Type B pancreatic cell (in vitro differentiated cells): Measurements from ENCODE around the gene CP. TPM values are rescaled to one million over a fixed set of nuclear protein-coding genes. Genes with fewer than 3 reads are reported as not detected.
A peak's percentile ranks its signal among the peaks of the same experiment; 100 is the strongest.

Source experiments
- DNase-seq: peaks from one replicate; pipeline ENCODE4 v3.0.0; 2021; ENCODE audit warnings: mixed read lengths; ENCODE audit not compliant: unreplicated experiment; ENCODE audit errors: extremely low spot score
- H3K27ac Mint-ChIP-seq: 2 replicates; pipeline ENCODE4 v1.8.0; 2021; ENCODE audit warnings: mild to moderate bottlenecking, mixed read lengths
- H3K27me3 Mint-ChIP-seq: 2 replicates; pipeline ENCODE4 v1.8.0; 2021; ENCODE audit warnings: mixed read lengths
- H3K36me3 Mint-ChIP-seq: 2 replicates; pipeline ENCODE4 v1.8.0; 2021; ENCODE audit warnings: mixed read lengths
- H3K4me1 Mint-ChIP-seq: one replicate; pipeline ENCODE4 v1.8.0; 2021; ENCODE audit warnings: mixed read lengths; ENCODE audit not compliant: unreplicated experiment
- H3K4me3 Mint-ChIP-seq: 2 replicates; pipeline ENCODE4 v1.8.0; 2021; ENCODE audit warnings: mild to moderate bottlenecking, mixed read lengths
- H3K9me3 Mint-ChIP-seq: 2 replicates; pipeline ENCODE4 v1.8.0; 2021; ENCODE audit warnings: mixed read lengths
- total RNA-seq: library from RNA; stranded (reverse); gene quantifications from 2 replicates; pipeline ENCODE4 v1.2.1, GENCODE V29; 2021; ENCODE audit warnings: low replicate concordance
- TF ChIP-seq, protein P1 (sequence below): fragments of 200-600 bp; sonication (generic); conservative IDR thresholded peaks from 2 replicates; pipeline ENCODE4 v1.5.0; 2021; ENCODE audit warnings: antibody characterized with exemption, mild to moderate bottlenecking

Gene CP
- total RNA-seq, 1 donor from 2014 or later: 4.0 TPM

DNA sequence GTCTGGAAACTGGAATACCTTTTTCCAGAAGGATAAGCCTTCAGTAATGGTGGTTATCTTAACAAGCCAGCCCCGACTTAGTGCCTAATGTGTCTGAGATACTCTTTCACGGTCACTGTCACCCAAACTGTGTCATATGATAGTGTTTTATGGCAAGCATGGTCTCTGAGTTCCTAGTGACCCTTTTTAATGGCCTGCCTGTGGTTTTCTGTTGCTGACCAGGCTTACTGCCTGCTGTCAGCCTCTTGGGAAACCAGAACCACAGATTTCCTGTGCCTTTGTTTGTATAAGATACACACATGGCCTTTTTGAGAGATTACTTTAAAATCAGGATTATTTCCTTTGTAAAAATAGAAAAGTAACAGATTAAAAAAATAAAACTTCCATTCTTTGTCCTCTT, 69.8 kb downstream of the CP start:
- peaks cover 20% of the 10 kb centered on the region for H3K36me3 Mint-ChIP-seq
- TF ChIP-seq, protein P1, sequence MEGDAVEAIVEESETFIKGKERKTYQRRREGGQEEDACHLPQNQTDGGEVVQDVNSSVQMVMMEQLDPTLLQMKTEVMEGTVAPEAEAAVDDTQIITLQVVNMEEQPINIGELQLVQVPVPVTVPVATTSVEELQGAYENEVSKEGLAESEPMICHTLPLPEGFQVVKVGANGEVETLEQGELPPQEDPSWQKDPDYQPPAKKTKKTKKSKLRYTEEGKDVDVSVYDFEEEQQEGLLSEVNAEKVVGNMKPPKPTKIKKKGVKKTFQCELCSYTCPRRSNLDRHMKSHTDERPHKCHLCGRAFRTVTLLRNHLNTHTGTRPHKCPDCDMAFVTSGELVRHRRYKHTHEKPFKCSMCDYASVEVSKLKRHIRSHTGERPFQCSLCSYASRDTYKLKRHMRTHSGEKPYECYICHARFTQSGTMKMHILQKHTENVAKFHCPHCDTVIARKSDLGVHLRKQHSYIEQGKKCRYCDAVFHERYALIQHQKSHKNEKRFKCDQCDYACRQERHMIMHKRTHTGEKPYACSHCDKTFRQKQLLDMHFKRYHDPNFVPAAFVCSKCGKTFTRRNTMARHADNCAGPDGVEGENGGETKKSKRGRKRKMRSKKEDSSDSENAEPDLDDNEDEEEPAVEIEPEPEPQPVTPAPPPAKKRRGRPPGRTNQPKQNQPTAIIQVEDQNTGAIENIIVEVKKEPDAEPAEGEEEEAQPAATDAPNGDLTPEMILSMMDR: no peak
- peaks cover 7% of the 10 kb centered on the region for H3K4me1 Mint-ChIP-seq
- no peaks in the 10 kb centered on the region for H3K27me3 Mint-ChIP-seq
- H3K9me3 Mint-ChIP-seq: no peaks in the 10 kb centered on the region
- H3K27ac Mint-ChIP-seq: peak overlapping the region; percentile 50
- DNase-seq: no peak
- H3K4me3 Mint-ChIP-seq: no peak overlapping the region

DNA sequence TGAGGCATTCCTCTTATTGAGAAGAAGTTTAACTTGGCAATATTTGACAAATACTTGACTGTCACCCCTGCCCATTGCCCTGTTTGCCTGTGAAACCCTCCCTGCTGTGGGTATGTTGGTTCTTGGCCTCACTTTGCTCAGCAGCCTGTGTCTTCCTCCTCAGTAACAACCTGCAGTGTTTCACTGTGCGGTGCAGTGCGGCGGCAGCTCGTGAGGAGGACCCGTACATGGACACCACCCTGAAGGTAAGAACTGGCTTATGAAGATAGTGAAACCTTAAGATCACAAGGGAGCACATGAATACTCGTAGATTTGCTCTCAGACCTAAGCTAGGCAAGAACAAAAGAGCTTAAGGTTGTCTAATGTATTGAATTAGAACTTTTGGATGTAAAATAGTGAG, 71.2 kb downstream of the CP start:
- DNase-seq: no peak
- peaks cover 7% of the 10 kb centered on the region for H3K4me1 Mint-ChIP-seq
- no peak overlapping the region for H3K4me3 Mint-ChIP-seq
- H3K27ac Mint-ChIP-seq: no peak overlapping the region
- TF ChIP-seq, protein P1: no peak
- no peaks in the 10 kb centered on the region for H3K27me3 Mint-ChIP-seq
- H3K9me3 Mint-ChIP-seq: no peaks in the 10 kb centered on the region
- H3K36me3 Mint-ChIP-seq: peaks cover 10% of the 10 kb centered on the region

DNA sequence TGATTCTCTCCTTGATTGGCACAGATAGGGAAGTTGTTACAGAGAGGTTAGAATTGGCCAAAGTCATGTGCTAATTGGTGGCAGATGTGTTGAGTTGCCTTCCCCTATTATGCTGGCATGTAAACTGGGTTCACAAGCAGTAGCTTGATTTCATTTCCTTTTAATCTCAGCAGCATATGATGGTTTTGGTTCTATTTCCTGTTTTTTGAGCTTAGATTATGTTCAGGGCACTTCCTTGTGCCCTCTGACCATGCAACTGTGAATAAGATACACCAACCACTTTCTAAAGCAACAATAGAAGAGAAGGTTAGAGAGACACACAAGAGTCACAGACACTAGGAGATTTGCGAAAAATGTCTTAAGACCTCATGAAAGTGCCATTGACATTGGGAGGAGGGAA, 75.7 kb downstream of the CP start:
- peaks cover 4% of the 10 kb centered on the region for H3K4me1 Mint-ChIP-seq
- no peak overlapping the region for H3K27ac Mint-ChIP-seq
- DNase-seq: no peak
- TF ChIP-seq, protein P1: no peak
- H3K9me3 Mint-ChIP-seq: no peaks in the 10 kb centered on the region
- peaks cover 10% of the 10 kb centered on the region for H3K36me3 Mint-ChIP-seq
- no peak overlapping the region for H3K4me3 Mint-ChIP-seq
- H3K27me3 Mint-ChIP-seq: no peaks in the 10 kb centered on the region

DNA sequence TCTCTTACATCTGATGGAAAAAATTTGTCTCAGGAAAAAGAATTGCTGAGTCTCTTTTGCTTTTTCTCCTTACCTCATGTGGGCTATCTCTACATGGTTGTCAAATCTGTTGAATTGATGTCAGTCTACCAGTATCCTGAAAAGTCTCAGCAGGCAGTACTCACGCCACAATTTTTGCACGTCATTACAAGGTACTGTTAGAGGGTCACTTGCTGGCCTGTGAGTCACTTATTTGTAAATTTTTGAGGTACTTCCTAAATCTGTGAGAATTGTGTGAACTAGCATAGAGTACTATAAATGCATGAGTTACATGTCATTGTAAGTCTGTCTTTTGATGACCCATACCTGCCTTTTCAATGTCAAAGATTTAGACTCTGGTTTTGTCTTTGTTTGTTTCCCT, 76.3 kb downstream of the CP start:
- no peak overlapping the region for H3K27ac Mint-ChIP-seq
- DNase-seq: no peak
- TF ChIP-seq, protein P1: no peak

DNA sequence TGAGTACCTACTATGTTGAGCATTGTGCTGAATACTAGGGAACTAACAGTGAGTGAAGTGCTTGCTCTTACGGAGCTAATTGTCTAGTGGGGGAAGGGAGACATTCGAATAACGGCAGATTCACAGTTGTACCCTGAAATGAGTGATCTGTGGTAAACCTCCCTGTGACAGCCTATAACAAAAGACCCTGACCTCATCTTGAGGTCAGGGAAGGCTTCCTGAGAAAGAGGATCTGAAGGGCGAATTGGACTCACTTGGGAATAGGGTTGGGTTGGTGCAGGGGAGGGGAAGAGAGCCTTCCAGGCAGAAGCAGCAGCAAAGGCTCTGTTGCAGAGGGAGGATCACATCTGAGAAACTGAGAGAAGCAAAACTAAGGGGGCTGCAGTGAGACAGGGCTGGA, 78.9 kb downstream of the CP start:
- no peaks in the 10 kb centered on the region for H3K9me3 Mint-ChIP-seq
- DNase-seq: no peak
- no peak overlapping the region for H3K27ac Mint-ChIP-seq
- no peak overlapping the region for H3K4me3 Mint-ChIP-seq
- H3K36me3 Mint-ChIP-seq: peaks cover 14% of the 10 kb centered on the region
- TF ChIP-seq, protein P1: no peak
- H3K27me3 Mint-ChIP-seq: no peaks in the 10 kb centered on the region
- H3K4me1 Mint-ChIP-seq: peaks cover 4% of the 10 kb centered on the region

More for the DNA sequence above, 76.3 kb downstream of the CP start:
- Mint-ChIP-seq H3K36me3 (peaks cover 11% of the 10 kb centered on the region), H3K9me3 (no peaks in the 10 kb centered on the region), H3K27me3 (no peaks in the 10 kb centered on the region), H3K4me3 (no peak overlapping the region), H3K4me1 (peaks cover 4% of the 10 kb centered on the region)

DNA sequence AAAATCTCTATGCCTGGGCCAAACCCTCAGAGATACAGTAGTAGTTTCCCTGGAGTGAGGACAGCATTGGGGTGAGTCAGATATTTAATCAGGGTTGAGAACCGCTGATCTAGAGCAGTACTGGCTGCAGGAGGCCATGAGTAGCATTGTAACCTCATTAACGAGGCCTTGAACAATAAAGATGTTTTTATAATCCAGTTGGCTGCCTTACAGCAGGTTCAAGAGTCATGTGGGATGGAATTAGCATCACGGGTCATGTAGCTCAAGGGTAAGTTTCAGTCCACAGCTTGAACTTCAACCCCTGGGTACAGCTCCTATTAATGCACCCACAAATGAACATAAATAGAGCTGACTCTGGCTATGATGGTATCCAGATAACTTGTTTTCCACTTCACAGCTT, 87.1 kb downstream of the CP start:
- no peak overlapping the region for H3K4me3 Mint-ChIP-seq
- peaks cover 22% of the 10 kb centered on the region for H3K4me1 Mint-ChIP-seq
- H3K36me3 Mint-ChIP-seq: peaks cover 6% of the 10 kb centered on the region
- TF ChIP-seq, protein P1: no peak
- no peaks in the 10 kb centered on the region for H3K27me3 Mint-ChIP-seq
- no peak overlapping the region for H3K27ac Mint-ChIP-seq
- DNase-seq: no peak
- H3K9me3 Mint-ChIP-seq: no peaks in the 10 kb centered on the region
